ENCODE data around the gene PLK3.
"Not testable (repeated sequence)": the region's sequence is repeated elsewhere in the genome, so short reads cannot be mapped to it uniquely, and the experiment has no call there.

The PLK3 gene

GRCh38 chr1:44787506-44787905, 12.7 kb upstream of the PLK3 start:
- DNase-seq (ENCODE audit: low read depth in 2 of 2) = no peak

- no peak for DNase-seq (ENCODE audit: low read depth in 2 of 2)
These were observed 11.9 kb upstream of the PLK3 start, which contains the start of gene BEST4 for GRCh38 chr1:44788120-44788860. BEST4 (minus strand) TSS chr1:44788170; CDS start chr1:44787705, 465 bp downstream.

GRCh38 chr1:44790968-44791801, 9.0 kb upstream of the PLK3 start:
- no peak for DNase-seq (ENCODE audit: low read depth in 2 of 2)

- no peak for DNase-seq (ENCODE audit: low read depth in 2 of 2)
These were observed 7.3 kb upstream of the PLK3 start for GRCh38 chr1:44792736-44793502.

GRCh38 chr1:44797886-44798285, 2.3 kb upstream of the PLK3 start:
- not testable (repeated sequence) for DNase-seq (ENCODE audit: low read depth in 2 of 2)

GRCh38 chr1:44798481-44799365, 1.5 kb upstream of the PLK3 start:
- no peak for DNase-seq (ENCODE audit: low read depth in 2 of 2)

GRCh38 chr1:44801491-44802305, 1.5 kb downstream of the PLK3 start:
- DNase-seq (ENCODE audit: low read depth in 2 of 2) = no peak

- no peak for DNase-seq (ENCODE audit: low read depth in 2 of 2)
These were observed 2.3 kb downstream of the PLK3 start for GRCh38 chr1:44802306-44803061.

GRCh38 chr1:44803062-44803311, 2.8 kb downstream of the PLK3 start:
- no peak for DNase-seq (ENCODE audit: low read depth in 2 of 2)

- DNase-seq (ENCODE audit: low read depth in 2 of 2) = no peak
These were observed 3.3 kb downstream of the PLK3 start for GRCh38 chr1:44803312-44804095.

- no peak for DNase-seq (ENCODE audit: low read depth in 2 of 2)
These were observed 5.3 kb downstream of the PLK3 start for GRCh38 chr1:44805311-44806024.

GRCh38 chr1:44806025-44806703, 6.0 kb downstream of the PLK3 start:
- DNase-seq (ENCODE audit: low read depth in 2 of 2) = no peak

GRCh38 chr1:44806704-44807363, 6.7 kb downstream of the PLK3 start, which contains the start of gene DYNLT4:
DYNLT4 (minus strand) TSS chr1:44807351; CDS start chr1:44806668, 683 bp downstream.
- DNase-seq (ENCODE audit: low read depth in 2 of 2) = no peak

- DNase-seq (ENCODE audit: low read depth in 2 of 2) = peak; percentile 75 to 85
These were observed 7.3 kb downstream of the PLK3 start for GRCh38 chr1:44807364-44808062.

- peak in 1 of 2 donors; percentile 69 for DNase-seq (ENCODE audit: low read depth in 2 of 2)
These were observed 8.1 kb downstream of the PLK3 start, which contains the start of gene BTBD19 for GRCh38 chr1:44808063-44808937. BTBD19 (plus strand) TSS chr1:44808523; CDS start chr1:44808821, 298 bp downstream.
